Measurements from ENCODE around the gene DPRX. TPM values are rescaled to one million over a fixed set of nuclear protein-coding genes. Genes with fewer than 3 reads are reported as not detected.

Gene DPRX
- total RNA-seq: not detected

GRCh38 chr19:53631949-53632407, at the start of gene DPRX:
TSS of gene DPRX (plus strand) at chr19:53631999. CDS start at chr19:53632107, 108 bp downstream.
- DNase-seq: no peak

DNA sequence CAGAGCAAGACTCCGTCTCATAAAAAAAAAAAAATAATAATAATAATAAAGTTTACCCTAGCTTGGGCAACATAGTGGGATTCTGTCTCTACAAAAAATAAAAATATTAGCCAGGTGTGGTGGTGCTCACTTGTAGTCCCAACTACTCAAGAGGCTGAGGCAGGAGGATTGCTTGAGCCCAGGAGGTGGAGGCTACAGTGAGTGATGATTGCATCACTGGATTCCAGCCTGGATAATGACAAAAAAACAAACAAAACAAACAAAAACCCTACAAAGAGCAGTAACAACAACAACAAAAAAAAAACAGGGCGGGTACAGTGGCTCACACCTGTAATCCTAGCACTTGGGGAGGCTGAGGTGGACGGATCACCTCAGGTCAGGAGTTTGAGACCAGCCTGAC, 48.6 kb upstream of the DPRX start:
- DNase-seq: no peak

DNA sequence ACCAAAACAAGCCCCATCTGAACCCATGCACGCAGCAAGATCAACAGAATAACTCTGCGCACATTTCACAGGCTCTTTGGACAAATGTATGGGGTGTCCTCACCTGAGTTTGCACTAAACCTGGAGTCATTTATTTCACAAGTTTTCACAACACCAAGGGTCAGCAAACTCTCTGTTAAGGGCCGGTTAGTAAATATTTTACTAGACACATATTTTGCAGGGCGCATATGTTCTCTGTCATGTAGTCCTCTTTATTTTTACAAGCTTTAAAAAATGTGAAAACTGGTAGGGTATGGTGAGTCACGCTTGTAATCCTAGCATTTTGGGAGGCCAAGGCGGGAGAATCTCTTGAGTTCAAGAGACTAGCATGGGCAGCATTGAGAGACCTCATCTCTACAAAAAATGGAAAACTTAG, 45.5 kb upstream of the DPRX start:
- no peak for DNase-seq

- DNase-seq: no peak
Measured at GRCh38 chr19:53594811-53595509, 36.8 kb upstream of the DPRX start.

DNA sequence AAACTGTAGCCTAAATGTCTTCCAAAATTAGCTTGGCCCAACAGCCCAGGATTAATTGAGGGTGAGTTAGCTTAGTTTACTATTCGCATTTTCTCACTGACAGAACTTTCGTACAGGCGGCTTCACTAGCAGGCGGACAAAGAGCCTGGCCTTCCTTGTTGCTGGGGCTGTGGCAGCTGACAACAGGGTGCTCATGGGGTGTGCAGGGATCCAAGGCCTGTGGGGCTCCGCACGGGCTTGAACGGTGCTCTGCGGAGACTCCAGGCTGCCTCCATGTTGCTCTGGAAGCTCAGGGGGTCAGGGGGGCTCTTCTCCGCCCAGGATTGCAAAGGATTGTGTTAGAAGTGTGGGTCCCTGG, 36.3 kb upstream of the DPRX start:
- no peak for DNase-seq

DNA sequence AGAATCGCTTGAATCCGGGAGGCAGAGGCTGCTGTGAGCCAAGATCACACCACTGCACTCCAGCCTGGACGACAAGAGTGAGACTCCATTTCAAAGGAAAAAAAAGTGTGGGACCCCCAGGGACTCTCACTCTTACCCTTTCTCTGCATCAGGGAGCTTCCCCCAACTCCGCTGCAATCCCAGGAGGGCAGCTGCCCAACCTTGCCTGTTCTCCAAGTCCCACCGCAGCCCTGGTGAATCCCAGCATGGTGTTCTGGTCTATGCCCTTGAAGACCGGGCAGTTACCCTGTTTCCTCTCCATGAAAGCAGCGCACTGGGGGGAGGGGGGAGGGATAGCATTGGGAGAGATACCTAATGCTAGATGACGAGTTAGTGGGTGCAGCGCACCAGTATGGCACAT, 35.7 kb upstream of the DPRX start:
- DNase-seq: no peak

- no peak for DNase-seq
Measured at GRCh38 chr19:53597023-53597422, 34.8 kb upstream of the DPRX start.

GRCh38 chr19:53598361-53598760, 33.4 kb upstream of the DPRX start:
- no peak for DNase-seq

GRCh38 chr19:53600217-53600616, 31.6 kb upstream of the DPRX start:
- DNase-seq: no peak

- DNase-seq: no peak
Measured at GRCh38 chr19:53606031-53606430, 25.8 kb upstream of the DPRX start.

DNA sequence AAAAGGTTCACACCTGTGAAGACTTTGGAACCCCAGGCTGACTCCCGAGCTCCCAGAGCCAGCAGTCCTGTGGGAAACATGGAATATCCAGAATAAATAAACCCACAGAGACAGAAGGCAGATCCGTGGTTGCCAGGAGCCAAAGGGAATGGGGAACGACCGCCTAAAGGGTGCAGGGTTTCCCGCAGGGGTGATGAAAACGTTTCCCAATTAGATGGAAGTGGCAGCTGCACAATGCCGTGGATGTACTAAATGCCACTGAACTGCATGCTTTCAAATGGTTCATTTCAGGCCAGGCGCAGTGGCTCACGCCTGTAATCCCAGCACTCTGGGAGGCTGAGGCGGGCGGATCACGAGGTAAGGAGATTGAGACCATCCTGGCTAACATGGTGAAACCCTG, 23.4 kb upstream of the DPRX start:
- no peak for DNase-seq

DNA sequence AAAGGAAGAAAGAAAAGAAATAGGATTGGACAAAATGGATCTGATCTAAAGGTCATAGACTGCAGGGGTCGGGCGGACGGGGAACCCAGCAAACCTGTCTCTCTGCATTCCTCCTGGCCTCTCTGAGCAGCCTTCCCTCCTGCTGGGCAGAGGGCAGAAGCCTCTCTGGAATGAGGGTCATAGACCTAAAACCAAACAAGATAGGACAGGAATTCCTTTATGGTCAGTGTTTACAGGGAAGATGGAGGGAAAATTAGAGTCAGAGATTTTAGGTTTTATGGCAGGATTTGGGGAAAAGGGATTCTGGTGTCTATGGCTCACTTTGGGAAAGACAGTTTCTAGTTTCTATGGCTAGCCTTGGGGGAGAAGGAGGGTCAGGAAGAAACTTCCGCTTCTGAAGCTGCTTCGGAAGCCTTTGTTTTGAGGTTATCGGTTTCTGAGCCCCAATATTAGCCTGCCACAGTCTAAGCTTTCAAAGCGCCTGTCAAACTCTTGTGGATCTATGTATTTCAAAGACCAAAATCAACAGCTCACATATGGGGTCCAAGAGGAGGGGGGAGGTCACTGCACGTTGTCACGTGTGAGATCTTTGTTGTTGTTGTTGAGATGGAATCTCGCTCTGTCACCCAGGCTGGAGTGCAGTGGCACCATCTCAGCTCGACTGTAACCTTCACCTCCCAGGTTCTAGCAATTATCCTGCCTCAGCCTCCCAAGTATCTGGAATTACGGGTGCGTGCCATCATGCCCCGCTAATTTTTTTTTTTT, 18.9 kb upstream of the DPRX start:
- DNase-seq: no peak

DNA sequence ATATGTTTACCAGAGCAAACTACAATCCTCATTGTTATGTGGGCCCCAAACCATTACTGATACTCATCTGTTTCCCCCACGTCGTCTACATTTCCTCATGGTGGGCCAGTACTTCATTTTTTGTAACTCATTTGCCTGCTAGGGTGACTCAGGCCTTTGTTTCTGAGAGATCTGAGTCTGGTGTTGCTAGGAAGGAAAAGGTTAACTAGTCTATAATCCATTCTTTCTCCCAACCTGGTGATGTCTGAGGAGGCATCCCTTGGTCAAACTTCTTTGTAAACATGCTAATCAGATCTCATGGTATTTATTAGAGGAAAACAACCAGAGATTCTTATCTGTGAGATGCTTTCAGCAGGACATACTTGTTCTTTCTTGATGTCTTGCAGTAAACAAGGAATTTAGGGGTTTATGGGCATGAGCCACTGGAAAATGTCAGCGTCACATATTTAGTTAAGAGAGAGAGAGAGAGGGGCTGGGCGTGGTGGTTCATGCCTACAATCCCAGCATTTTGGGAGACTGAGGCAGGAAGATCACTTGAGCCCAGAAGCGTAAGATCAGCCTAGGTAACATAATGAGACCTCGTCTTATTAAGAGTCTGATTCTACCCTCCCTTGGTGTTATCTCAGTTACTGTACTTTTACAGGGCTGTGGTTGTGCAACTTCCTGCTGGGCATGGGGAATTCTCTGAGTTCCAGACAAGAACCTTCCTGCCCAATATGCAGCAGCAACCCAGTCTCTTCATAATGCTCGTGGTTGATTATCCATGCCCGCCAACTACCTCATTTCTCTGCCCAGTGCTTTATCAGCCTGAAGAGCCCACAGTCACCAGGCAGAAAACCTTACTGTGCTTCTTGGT, 9.7 kb upstream of the DPRX start:
- no peak for DNase-seq

- no peak for DNase-seq
Measured at GRCh38 chr19:53624771-53625545, 6.8 kb upstream of the DPRX start.

DNA sequence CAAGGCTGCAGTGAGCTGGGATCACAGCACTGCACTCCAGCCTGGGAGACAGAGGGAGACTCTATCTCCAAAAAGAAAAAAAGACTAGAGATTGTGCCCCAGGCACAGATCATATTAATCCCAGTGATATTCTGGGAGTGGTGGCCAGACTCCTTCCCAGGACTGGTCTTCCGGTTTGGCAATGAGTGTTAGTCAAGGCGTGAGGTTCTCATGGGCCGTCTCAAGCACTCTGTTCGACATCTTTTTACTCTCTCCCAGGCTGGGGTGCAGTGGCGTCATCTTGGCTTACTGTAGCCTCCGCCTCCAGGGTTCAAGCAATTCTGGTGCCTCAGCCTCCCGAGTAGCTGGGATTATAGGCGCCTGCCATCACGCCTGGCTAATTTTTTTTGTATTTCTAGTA, 5.3 kb upstream of the DPRX start:
- no peak for DNase-seq

DNA sequence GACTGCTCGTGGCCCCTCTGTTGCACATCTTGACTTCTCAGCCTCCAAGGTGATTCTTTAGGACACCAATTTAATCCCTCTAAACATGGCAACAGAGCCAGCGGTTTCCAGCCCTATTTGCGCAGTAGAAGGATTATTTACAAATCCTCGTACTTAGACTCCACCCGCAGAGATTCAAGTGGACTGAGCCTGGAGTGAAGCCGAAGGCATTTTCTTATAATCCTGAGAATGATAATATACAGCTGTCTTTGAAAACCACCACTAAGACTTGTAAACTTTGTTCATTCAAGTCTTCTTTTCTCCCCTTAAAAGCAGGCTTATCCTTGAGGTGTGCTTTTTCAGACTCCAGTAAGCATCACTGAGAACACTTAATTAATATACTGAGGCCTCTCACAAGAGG, 4.8 kb upstream of the DPRX start:
- no peak for DNase-seq

DNA sequence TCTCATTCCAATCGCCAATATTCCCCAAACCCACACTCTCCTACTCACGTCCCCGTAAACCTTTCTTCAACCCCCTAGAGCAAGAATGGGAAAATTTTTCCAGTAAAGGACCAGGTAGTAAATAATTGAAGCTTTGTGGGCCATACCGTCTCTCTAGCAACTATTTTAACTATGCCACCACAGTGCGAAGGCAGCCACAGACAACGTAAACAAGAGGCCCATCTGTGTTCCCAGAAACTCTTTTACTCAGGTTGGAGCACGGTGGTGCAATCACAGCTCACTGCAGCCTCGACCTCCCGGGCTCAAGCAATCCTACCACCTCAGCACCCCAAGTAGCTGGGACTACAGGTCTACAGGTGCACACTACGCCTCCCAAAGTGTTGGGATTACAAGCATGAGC, 3.0 kb downstream of the DPRX start:
- DNase-seq: no peak

- no peak for DNase-seq
Measured at GRCh38 chr19:53639471-53639870, 7.7 kb downstream of the DPRX start.

DNA sequence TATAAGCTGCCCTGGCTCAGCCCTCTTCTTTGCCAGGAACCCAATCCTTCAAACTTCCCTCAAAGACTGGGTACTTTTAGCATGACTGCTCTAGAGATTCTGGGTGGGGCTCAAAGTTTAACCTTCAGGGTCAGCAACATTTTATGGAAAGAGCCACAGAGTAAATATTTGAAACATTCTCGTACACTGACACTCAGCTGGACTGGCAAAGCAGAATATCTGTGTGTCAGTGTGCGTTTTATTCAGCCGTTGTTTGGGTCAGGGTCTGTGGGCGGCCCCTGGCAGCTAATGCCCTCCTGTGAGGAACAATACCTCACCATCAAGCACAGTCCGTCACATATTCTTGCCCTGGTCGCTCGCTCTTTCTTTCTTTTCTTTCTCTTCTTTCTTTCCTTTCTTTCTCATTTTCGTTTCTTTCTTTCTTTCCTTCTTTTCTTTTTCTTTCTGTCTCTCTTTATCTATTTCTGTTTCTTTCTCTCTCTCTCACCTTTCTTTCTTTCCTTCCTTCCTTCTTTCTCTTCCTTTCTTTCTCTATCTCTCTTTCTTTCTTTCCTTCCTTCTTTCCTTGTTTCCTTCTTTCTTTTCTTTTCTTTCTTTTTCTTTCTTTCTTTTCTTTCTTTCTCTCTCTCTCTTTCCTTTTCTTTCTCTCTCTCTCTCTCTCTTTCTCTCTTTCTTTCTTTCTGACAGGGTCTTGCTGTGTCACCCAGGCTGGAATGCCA, 10.7 kb downstream of the DPRX start:
- DNase-seq: no peak

- no peak for DNase-seq
Measured at GRCh38 chr19:53644061-53644816, 12.4 kb downstream of the DPRX start.

GRCh38 chr19:53646144-53646543, 14.3 kb downstream of the DPRX start:
- no peak for DNase-seq

Data from effector CD4-positive, alpha-beta T cell (primary cell).